Measurements from ENCODE around the gene PRKCZ. TPM values are rescaled to one million over a fixed set of nuclear protein-coding genes. Genes with fewer than 3 reads are reported as not detected.

Gene PRKCZ
- total and polyA plus RNA-seq, 9 of the 15 experiments (the other 6 are each of a cell fraction or from before 2014, with no cell fraction given) = 0.07 to 3.1 (median 1.3) TPM

- no peak for TF ChIP-seq CHD7 (IDR thresholded peaks at IDR 0.05; ENCODE audit: low read depth, low read length)
- TF ChIP-seq, protein P1, sequence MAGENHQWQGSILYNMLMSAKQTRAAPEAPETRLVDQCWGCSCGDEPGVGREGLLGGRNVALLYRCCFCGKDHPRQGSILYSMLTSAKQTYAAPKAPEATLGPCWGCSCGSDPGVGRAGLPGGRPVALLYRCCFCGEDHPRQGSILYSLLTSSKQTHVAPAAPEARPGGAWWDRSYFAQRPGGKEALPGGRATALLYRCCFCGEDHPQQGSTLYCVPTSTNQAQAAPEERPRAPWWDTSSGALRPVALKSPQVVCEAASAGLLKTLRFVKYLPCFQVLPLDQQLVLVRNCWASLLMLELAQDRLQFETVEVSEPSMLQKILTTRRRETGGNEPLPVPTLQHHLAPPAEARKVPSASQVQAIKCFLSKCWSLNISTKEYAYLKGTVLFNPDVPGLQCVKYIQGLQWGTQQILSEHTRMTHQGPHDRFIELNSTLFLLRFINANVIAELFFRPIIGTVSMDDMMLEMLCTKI (IDR thresholded peaks at IDR 0.05; ENCODE audit: partially characterized antibody) = no peak
- no peak for TF ChIP-seq GMEB1 (CRISPR knock-in tag; IDR thresholded peaks at IDR 0.05)
- peak; percentile 70 for TF ChIP-seq DMBX1 (CRISPR knock-in tag; IDR thresholded peaks at IDR 0.05; ENCODE audit: borderline replicate concordance)
- TF ChIP-seq C11orf30 (IDR thresholded peaks at IDR 0.05; ENCODE audit: low read depth) = no peak; the same call in 1 of the 2 replicates
- peak; percentile 55; the same call in 1 of the 2 replicates for TF ChIP-seq ESRRA (IDR thresholded peaks at IDR 0.05; ENCODE audit: borderline replicate concordance, low read depth)
- TF ChIP-seq ZNF282 (CRISPR knock-in tag; IDR thresholded peaks at IDR 0.05) = no peak
- no peak for TF ChIP-seq GTF2A2 (tag; IDR thresholded peaks at IDR 0.05)
- TF ChIP-seq, protein P2, sequence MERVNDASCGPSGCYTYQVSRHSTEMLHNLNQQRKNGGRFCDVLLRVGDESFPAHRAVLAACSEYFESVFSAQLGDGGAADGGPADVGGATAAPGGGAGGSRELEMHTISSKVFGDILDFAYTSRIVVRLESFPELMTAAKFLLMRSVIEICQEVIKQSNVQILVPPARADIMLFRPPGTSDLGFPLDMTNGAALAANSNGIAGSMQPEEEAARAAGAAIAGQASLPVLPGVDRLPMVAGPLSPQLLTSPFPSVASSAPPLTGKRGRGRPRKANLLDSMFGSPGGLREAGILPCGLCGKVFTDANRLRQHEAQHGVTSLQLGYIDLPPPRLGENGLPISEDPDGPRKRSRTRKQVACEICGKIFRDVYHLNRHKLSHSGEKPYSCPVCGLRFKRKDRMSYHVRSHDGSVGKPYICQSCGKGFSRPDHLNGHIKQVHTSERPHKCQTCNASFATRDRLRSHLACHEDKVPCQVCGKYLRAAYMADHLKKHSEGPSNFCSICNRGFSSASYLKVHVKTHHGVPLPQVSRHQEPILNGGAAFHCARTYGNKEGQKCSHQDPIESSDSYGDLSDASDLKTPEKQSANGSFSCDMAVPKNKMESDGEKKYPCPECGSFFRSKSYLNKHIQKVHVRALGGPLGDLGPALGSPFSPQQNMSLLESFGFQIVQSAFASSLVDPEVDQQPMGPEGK (CRISPR knock-in tag; IDR thresholded peaks at IDR 0.05; ENCODE audit: borderline replicate concordance) = no peak
- TF ChIP-seq RBM17 (IDR thresholded peaks at IDR 0.05; ENCODE audit: borderline replicate concordance, low read depth, low read length) = no peak
These were observed 125.7 kb downstream of the PRKCZ start (continued) for GRCh38 chr1:2175681-2176454.
